ENCODE measurements around the gene DPP8.

- TF ChIP-seq POLR2A (IDR thresholded peaks at IDR 0.05; ENCODE audit: low read depth, low read length), result no peak
- no peak for TF ChIP-seq POLR2AphosphoS5 (IDR thresholded peaks at IDR 0.05; ENCODE audit: low read depth, low read length)
- TF ChIP-seq TAF1 (IDR thresholded peaks at IDR 0.05; ENCODE audit: borderline replicate concordance, low read depth, low read length), result no peak
Observed at GRCh38 chr15:65468229-65468909, 49.1 kb downstream of the DPP8 start.
